ENCODE measurements around the gene GABPB1.

DNA sequence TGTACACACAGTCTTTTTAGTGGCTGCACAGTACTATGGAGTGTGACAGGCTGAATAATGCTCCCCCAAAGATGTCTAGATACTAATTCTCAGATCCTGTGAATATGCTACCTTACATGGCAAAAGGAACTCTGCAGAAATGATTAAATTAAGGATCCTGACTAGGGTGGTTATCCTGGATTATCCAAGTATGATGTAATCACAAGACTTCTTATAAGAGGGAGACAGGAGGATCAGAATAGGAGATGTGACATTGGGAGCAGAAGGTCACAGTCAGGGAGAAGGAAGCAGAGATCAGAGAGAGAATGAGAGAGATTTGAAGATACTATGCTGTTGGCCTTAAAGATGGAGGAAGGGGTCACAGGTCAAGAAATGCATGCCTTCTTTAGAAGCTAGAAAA lies 34.5 kb downstream of the GABPB1 start:
- TF ChIP-seq EZH2 (optimal IDR thresholded peaks at IDR 0.05; ENCODE audit: low read depth, low read length) = no peak
- TF ChIP-seq, protein P1, sequence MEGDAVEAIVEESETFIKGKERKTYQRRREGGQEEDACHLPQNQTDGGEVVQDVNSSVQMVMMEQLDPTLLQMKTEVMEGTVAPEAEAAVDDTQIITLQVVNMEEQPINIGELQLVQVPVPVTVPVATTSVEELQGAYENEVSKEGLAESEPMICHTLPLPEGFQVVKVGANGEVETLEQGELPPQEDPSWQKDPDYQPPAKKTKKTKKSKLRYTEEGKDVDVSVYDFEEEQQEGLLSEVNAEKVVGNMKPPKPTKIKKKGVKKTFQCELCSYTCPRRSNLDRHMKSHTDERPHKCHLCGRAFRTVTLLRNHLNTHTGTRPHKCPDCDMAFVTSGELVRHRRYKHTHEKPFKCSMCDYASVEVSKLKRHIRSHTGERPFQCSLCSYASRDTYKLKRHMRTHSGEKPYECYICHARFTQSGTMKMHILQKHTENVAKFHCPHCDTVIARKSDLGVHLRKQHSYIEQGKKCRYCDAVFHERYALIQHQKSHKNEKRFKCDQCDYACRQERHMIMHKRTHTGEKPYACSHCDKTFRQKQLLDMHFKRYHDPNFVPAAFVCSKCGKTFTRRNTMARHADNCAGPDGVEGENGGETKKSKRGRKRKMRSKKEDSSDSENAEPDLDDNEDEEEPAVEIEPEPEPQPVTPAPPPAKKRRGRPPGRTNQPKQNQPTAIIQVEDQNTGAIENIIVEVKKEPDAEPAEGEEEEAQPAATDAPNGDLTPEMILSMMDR (IDR thresholded peaks at IDR 0.05; ENCODE audit: low read length) = no peak
